HepG2 (cell line): Measurements from ENCODE around the gene SAMD8. TPM values are rescaled to one million over a fixed set of nuclear protein-coding genes. Genes with fewer than 3 reads are reported as not detected.
A peak's percentile ranks its signal among the peaks of the same experiment; 100 is the strongest.

Experiments
- ATF1 ChIP-seq: IDR thresholded peaks from 2 replicates; pipeline ENCODE4 v1.6.1; 2016; ENCODE audit warnings: mild to moderate bottlenecking, control low read depth
- HNRNPL ChIP-seq: fragments of 200-400 bp; formaldehyde crosslinking; IDR thresholded peaks from 2 replicates; pipeline ENCODE4 v1.6.1; 2017; ENCODE audit warnings: mild to moderate bottlenecking, low read depth, low read length
- IRF2 ChIP-seq: IDR thresholded peaks from 2 replicates; pipeline ENCODE4 v1.6.1; 2018; ENCODE audit warnings: missing genetic modification reagents, missing compliant biosample characterization
- JDP2 ChIP-seq: sonication (generic); formaldehyde crosslinking; IDR thresholded peaks from 2 replicates; pipeline ENCODE4 v1.8.1; 2022; ENCODE audit warnings: missing genetic modification reagents, borderline replicate concordance
- KMT2B ChIP-seq: IDR thresholded peaks from 2 replicates; pipeline ENCODE4 v1.6.1; 2016; ENCODE audit warnings: missing genetic modification reagents, missing compliant biosample characterization
- MEF2D ChIP-seq: sonication (generic); formaldehyde crosslinking; IDR thresholded peaks from 2 replicates; pipeline ENCODE4 v1.5.1; 2020; ENCODE audit warnings: mild to moderate bottlenecking, missing genetic modification reagents
- ONECUT2 ChIP-seq: sonication (generic); formaldehyde crosslinking; IDR thresholded peaks from 2 replicates; pipeline ENCODE4 v1.4.0; 2020; ENCODE audit warnings: missing genetic modification reagents
- SRSF1 ChIP-seq: fragments of 200-400 bp; formaldehyde crosslinking; optimal IDR thresholded peaks from 2 replicates; pipeline ENCODE3; 2017; ENCODE audit warnings: mild to moderate bottlenecking, low read depth, low read length, moderate library complexity
- TOE1 ChIP-seq: sonication (generic); formaldehyde crosslinking; IDR thresholded peaks from 2 replicates; pipeline ENCODE4 v1.4.0; 2020; ENCODE audit warnings: mild to moderate bottlenecking, missing genetic modification reagents
- ZNF660 ChIP-seq: sonication (generic); formaldehyde crosslinking; IDR thresholded peaks from 2 replicates; pipeline ENCODE4 v1.5.1; 2020; ENCODE audit warnings: mild to moderate bottlenecking, low read depth, missing genetic modification reagents, borderline replicate concordance
- ZSCAN20 ChIP-seq: sonication (generic); formaldehyde crosslinking; IDR thresholded peaks from 2 replicates; pipeline ENCODE4 v1.4.0; 2020; ENCODE audit warnings: missing genetic modification reagents, mild to moderate bottlenecking, borderline replicate concordance
- polyA plus RNA-seq, 8 experiments: library from polyadenylated mRNA; depleted of rRNA in 3 of 8; stranded (reverse) in 7 of 8; unstranded in 1 of 8; fragments of >200 nt; fragmentation: Illumina TruSeq in 4 of 8; extraction: Trizol in 4 of 8; gene quantifications; 2 replicates each; pipeline versions ENCODE4 v1.2.1 to v1.2.3, GENCODE V29; 2011 to 2016; ENCODE audit warnings: low read depth in 4 of 8, missing spikeins in 1 of 8, mixed read lengths in 1 of 8; ENCODE audit not compliant: insufficient read depth in 1 of 8
- total RNA-seq, 5 experiments: library from RNA; depleted of rRNA; stranded (reverse); fragments of >200 nt; fragmentation: Illumina TruSeq; extraction: Trizol; gene quantifications; 2 replicates each; pipeline ENCODE4 v1.2.3, GENCODE V29; 2016; ENCODE audit warnings: low read depth in 1 of 5
- TF ChIP-seq, protein P1 (sequence below): sonication (generic); formaldehyde crosslinking; IDR thresholded peaks from 2 replicates; pipeline ENCODE4 v1.9.0; 2021; ENCODE audit warnings: mild to moderate bottlenecking, missing genetic modification reagents
- TF ChIP-seq, protein P2 (sequence below): sonication (generic); formaldehyde crosslinking; IDR thresholded peaks from 2 replicates; pipeline ENCODE4 v1.4.0; 2020; ENCODE audit warnings: mild to moderate bottlenecking, missing genetic modification reagents
- TF ChIP-seq, protein P3 (sequence below): sonication (generic); formaldehyde crosslinking; IDR thresholded peaks from 2 replicates; pipeline ENCODE4 v1.9.0; 2021; ENCODE audit warnings: missing genetic modification reagents, borderline replicate concordance
- TF ChIP-seq, protein P4 (sequence below): IDR thresholded peaks from 2 replicates; pipeline ENCODE4 v1.6.1; 2016; ENCODE audit warnings: low read depth, missing genetic modification reagents, missing compliant biosample characterization

SAMD8 gene
- total and polyA plus RNA-seq, 2 of the 13 experiments (the other 11 are each of a cell fraction or from before 2014, with no cell fraction given) = 10.4 to 13.2 TPM

- TF ChIP-seq IRF2 (CRISPR knock-in tag) = no peak
- TF ChIP-seq, protein P1, sequence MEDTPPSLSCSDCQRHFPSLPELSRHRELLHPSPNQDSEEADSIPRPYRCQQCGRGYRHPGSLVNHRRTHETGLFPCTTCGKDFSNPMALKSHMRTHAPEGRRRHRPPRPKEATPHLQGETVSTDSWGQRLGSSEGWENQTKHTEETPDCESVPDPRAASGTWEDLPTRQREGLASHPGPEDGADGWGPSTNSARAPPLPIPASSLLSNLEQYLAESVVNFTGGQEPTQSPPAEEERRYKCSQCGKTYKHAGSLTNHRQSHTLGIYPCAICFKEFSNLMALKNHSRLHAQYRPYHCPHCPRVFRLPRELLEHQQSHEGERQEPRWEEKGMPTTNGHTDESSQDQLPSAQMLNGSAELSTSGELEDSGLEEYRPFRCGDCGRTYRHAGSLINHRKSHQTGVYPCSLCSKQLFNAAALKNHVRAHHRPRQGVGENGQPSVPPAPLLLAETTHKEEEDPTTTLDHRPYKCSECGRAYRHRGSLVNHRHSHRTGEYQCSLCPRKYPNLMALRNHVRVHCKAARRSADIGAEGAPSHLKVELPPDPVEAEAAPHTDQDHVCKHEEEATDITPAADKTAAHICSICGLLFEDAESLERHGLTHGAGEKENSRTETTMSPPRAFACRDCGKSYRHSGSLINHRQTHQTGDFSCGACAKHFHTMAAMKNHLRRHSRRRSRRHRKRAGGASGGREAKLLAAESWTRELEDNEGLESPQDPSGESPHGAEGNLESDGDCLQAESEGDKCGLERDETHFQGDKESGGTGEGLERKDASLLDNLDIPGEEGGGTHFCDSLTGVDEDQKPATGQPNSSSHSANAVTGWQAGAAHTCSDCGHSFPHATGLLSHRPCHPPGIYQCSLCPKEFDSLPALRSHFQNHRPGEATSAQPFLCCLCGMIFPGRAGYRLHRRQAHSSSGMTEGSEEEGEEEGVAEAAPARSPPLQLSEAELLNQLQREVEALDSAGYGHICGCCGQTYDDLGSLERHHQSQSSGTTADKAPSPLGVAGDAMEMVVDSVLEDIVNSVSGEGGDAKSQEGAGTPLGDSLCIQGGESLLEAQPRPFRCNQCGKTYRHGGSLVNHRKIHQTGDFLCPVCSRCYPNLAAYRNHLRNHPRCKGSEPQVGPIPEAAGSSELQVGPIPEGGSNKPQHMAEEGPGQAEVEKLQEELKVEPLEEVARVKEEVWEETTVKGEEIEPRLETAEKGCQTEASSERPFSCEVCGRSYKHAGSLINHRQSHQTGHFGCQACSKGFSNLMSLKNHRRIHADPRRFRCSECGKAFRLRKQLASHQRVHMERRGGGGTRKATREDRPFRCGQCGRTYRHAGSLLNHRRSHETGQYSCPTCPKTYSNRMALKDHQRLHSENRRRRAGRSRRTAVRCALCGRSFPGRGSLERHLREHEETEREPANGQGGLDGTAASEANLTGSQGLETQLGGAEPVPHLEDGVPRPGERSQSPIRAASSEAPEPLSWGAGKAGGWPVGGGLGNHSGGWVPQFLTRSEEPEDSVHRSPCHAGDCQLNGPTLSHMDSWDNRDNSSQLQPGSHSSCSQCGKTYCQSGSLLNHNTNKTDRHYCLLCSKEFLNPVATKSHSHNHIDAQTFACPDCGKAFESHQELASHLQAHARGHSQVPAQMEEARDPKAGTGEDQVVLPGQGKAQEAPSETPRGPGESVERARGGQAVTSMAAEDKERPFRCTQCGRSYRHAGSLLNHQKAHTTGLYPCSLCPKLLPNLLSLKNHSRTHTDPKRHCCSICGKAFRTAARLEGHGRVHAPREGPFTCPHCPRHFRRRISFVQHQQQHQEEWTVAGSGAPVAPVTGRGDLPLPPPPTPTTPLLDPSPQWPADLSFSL (CRISPR knock-in tag) = no peak
- no peak for TF ChIP-seq ZSCAN20 (CRISPR knock-in tag)
- TF ChIP-seq, protein P2, sequence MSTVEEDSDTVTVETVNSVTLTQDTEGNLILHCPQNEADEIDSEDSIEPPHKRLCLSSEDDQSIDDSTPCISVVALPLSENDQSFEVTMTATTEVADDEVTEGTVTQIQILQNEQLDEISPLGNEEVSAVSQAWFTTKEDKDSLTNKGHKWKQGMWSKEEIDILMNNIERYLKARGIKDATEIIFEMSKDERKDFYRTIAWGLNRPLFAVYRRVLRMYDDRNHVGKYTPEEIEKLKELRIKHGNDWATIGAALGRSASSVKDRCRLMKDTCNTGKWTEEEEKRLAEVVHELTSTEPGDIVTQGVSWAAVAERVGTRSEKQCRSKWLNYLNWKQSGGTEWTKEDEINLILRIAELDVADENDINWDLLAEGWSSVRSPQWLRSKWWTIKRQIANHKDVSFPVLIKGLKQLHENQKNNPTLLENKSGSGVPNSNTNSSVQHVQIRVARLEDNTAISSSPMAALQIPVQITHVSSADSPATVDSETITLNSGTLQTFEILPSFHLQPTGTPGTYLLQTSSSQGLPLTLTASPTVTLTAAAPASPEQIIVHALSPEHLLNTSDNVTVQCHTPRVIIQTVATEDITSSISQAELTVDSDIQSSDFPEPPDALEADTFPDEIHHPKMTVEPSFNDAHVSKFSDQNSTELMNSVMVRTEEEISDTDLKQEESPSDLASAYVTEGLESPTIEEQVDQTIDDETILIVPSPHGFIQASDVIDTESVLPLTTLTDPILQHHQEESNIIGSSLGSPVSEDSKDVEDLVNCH (CRISPR knock-in tag) = 0 out of 2 replicates have a peak, but pooled peaks have one; percentile 24
- no peak for TF ChIP-seq ATF1 (CRISPR knock-in tag)
- TF ChIP-seq ZNF660 (CRISPR knock-in tag) = no peak; the same call in 1 of the 2 replicates
- TF ChIP-seq, protein P3, sequence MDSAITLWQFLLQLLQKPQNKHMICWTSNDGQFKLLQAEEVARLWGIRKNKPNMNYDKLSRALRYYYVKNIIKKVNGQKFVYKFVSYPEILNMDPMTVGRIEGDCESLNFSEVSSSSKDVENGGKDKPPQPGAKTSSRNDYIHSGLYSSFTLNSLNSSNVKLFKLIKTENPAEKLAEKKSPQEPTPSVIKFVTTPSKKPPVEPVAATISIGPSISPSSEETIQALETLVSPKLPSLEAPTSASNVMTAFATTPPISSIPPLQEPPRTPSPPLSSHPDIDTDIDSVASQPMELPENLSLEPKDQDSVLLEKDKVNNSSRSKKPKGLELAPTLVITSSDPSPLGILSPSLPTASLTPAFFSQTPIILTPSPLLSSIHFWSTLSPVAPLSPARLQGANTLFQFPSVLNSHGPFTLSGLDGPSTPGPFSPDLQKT = no peak
- TF ChIP-seq JDP2 = no peak; the same call in 1 of the 2 replicates
- TF ChIP-seq MEF2D (CRISPR knock-in tag) = no peak
- TF ChIP-seq, protein P4, sequence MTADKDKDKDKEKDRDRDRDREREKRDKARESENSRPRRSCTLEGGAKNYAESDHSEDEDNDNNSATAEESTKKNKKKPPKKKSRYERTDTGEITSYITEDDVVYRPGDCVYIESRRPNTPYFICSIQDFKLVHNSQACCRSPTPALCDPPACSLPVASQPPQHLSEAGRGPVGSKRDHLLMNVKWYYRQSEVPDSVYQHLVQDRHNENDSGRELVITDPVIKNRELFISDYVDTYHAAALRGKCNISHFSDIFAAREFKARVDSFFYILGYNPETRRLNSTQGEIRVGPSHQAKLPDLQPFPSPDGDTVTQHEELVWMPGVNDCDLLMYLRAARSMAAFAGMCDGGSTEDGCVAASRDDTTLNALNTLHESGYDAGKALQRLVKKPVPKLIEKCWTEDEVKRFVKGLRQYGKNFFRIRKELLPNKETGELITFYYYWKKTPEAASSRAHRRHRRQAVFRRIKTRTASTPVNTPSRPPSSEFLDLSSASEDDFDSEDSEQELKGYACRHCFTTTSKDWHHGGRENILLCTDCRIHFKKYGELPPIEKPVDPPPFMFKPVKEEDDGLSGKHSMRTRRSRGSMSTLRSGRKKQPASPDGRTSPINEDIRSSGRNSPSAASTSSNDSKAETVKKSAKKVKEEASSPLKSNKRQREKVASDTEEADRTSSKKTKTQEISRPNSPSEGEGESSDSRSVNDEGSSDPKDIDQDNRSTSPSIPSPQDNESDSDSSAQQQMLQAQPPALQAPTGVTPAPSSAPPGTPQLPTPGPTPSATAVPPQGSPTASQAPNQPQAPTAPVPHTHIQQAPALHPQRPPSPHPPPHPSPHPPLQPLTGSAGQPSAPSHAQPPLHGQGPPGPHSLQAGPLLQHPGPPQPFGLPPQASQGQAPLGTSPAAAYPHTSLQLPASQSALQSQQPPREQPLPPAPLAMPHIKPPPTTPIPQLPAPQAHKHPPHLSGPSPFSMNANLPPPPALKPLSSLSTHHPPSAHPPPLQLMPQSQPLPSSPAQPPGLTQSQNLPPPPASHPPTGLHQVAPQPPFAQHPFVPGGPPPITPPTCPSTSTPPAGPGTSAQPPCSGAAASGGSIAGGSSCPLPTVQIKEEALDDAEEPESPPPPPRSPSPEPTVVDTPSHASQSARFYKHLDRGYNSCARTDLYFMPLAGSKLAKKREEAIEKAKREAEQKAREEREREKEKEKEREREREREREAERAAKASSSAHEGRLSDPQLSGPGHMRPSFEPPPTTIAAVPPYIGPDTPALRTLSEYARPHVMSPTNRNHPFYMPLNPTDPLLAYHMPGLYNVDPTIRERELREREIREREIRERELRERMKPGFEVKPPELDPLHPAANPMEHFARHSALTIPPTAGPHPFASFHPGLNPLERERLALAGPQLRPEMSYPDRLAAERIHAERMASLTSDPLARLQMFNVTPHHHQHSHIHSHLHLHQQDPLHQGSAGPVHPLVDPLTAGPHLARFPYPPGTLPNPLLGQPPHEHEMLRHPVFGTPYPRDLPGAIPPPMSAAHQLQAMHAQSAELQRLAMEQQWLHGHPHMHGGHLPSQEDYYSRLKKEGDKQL (CRISPR knock-in tag) = no peak
- no peak for TF ChIP-seq HNRNPL
- no peak for TF ChIP-seq TOE1 (CRISPR knock-in tag)
- TF ChIP-seq KMT2B = no peak
- TF ChIP-seq SRSF1 = peak; percentile 27
- no peak for TF ChIP-seq ONECUT2 (CRISPR knock-in tag)
Observed at GRCh38 chr10:75209921-75210281, 98.4 kb downstream of the SAMD8 start (continued).
